ENCODE results near the gene MAST4.

Gene MAST4

GRCh38 chr5:67003935-67004729 lies 407.9 kb downstream of the MAST4 start:
- DNase-seq: peak; percentile 82

- DNase-seq: no peak
Observed at GRCh38 chr5:67004730-67005350, 408.6 kb downstream of the MAST4 start.

DNA sequence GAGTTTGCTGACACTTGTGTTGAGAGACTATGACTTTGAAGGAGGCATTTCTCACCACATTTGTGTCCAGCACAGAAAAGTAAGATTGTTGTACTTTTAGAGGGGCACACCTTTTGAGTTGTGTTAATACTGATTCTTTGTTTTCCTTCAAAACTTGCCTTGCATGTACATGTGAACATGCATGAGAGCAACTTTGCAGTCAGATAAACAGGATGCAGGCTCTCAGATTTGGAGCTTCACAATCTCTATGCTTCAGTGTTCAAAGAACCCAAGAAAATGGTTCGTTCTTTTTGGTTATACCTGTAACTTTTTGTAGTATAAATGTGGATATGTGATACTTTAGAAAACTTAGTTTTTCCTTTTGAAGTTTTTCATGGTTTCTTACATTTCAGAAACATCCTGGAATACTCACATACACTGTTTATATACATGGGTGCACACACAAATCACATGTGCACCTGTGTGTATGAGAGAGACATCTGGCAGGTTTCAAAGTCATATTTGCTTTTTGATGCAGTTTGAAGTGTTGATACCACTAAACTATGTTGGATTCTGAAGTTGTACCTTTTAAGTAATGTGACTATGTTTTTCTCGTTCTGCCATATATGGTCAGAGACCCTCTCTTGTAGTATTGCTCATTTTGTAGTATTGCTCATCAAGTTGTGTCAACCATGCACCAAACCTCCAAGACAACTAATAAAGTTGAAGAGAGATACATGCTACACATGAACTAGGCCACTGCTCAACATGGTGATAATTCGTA lies 409.7 kb downstream of the MAST4 start:
- DNase-seq: no peak

DNA sequence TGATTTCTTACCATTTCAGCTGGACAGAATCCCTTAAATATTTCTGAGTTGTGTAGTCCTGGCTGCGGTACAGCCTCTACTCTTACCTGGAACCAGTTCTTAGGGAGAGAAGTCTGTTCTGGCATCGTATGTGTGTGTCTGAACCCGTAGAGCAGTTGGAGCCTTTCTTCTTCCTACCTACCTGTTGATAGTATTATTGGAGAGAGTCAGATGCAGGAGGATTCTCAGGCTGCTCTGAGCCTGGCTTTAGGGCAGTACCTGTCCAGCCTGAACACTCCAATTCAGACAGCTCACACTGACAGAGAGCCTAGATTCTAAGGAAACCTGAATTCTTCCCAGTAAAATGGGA lies 410.3 kb downstream of the MAST4 start:
- DNase-seq: no peak

DNA sequence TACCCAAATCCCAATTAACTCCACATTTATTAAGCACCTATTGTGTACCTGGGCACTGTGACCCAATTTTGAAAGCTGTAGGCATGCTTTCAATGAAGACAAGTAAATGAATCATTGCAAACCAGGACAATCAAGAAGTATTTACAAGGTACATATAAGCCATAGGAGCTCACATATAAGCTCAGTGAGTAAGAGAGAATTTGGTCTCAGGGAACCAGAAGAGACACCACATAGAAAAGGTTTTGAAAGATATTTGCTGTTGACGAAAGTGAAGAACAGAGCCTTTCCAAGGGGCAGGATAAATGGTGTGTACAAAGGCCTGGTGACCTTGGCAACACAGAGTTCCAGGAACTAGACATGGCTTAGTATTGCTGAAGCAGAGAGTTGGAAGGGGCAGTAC lies 412.8 kb downstream of the MAST4 start:
- DNase-seq: no peak

DNA sequence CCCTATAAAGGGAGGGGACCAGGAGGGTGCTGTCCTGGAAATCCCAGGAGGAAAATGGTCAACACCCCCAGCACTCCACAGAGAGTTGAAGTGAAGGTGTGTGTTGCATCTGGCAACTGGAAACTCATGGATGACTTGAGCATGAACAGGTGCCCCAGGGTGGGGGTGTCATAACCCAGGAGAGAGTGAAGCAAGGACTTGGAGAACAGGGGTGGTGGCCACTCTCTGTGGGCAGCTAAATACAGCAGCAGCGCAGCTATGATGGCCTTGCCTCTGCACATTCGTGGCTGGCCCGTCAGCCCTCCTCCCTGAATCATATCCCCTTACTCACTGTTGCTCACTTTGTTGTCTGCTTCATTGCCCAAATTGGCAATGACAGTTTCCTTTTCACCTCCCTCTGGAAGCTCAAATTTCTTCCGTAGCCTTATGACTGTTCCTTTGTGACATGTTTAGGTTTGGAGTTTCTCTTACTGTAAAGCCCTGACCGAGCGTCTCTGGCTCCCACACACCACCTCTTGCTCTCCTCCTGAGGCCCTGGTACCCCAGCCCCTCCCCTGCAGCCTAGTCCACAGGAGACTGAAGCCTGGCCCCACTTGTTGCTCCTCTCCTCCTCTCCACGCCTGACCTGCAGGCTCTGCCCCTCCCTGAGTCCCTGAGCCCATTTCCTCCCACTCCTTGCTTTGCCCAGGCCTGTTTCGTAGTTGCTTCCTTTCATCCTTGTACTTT lies 414.7 kb downstream of the MAST4 start:
- no peak for DNase-seq

- no peak for DNase-seq
Observed at GRCh38 chr5:67011422-67011821, 415.2 kb downstream of the MAST4 start.

DNA sequence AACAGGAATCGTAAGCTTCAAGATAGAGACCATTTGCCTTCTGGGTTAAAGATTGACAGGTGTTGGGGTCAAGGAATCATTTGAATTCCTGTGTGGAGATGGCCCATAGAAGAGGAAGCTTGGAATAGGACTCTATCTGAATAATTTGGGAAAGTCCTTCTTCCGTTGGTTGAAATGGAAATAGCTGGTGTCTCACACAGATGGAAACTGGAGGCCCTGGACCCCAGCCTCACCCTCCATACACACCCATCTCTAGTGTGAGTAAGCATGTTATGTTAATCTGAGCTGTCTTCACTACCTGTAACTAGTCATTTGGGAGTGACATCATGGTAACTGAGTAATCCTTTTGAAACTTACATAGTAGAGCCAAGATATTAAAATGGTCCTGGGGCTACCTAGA lies 416.0 kb downstream of the MAST4 start:
- DNase-seq: no peak

DNA sequence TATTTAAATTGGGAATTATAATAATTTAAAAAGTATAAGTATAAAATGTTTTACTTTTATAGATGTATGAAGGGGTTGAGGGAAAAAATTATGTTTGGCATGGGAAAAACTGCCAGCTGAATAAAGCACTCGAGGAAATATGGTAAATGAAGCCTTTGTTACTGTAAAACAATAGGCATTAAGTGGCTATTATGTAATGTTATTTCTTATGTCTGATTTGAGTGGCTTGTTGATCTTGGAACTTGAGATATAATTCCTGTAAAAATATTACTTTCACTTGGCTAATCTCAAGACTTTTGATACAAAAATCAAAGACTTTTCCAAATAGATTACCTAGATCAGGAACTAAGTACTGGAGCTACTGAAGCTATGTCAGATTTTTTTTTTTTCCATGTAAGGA lies 417.5 kb downstream of the MAST4 start:
- DNase-seq: no peak

DNA sequence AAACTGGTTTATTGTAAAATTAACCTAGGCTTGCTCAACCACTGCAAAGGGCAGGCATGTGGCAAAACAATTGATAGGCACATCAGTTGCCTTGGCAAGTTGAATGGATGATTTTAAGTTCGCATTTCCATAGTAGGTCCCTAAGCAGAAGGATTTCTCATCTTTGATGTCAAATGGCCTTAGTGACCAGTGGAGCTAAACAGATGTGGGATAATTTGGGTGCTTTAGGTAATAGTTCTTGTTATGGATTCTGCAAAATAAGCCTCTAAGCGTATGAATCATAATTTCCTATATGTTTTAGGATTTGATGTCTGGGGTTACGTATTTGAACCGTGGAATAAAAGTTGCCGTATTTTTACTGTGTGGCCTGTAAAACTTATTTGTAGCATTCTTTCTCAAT lies 418.0 kb downstream of the MAST4 start:
- DNase-seq: no peak

GRCh38 chr5:67014957-67015400 lies 418.8 kb downstream of the MAST4 start:
- no peak for DNase-seq

- peak; percentile 95 for DNase-seq
Observed at GRCh38 chr5:67015541-67016191, 419.5 kb downstream of the MAST4 start.

DNA sequence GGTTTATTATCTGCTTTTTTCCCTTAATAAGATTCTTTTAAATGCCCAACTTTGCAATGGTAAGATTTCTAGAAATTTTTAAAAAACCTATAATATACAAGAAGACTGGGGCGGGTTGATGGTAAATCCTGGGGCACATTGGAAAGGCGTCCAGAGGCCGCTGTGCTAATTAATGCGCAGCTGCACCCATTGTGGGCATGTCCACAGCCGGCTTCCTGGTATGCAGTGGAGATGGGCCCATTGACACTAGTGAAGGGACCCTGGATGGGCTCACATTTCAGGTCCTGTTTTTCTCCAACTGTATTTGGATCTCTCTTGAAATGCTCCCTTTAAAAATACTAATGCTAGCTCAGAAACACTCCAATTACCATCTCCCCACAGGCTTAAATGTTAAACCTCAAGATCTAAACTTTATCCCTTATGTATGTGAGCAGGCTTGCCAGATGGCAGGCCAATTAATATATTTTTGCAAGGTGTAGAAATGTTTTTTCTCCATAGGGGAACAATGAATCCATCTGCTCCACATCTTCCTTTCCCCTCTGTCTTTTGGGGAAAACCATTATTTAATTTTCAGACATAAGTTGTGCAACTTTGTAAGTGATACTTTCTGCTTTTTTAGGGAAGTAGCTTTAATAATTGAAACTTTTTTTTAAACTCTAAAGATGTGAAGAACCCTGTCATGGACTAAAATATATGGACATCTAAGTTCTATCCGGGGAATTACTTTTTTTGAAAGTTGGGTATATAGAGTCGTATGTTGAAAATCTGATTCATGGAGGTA lies 423.1 kb downstream of the MAST4 start:
- DNase-seq: no peak

GRCh38 chr5:67020096-67020615 lies 424.0 kb downstream of the MAST4 start:
- DNase-seq: no peak

- DNase-seq: no peak
Observed at GRCh38 chr5:67021031-67021430, 424.8 kb downstream of the MAST4 start.

DNA sequence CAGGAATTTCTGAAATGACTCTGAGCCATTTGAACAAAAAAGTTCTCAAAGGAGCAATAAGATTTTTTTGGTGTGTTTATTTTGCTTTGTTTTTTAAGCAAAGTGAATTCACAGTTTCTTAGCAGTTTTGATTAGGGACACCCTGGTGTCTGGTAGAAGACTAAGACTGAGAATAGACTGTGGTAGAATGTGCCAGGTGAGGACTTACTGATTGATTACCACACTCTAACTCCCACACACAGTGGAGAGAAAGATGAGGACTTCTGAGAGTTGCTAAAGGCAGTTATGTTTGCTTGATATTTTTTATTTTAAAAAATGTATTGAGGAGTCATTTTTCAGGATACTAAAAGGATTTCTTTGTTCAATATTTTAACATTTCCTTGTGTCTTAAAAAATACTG lies 425.3 kb downstream of the MAST4 start:
- no peak for DNase-seq

GRCh38 chr5:67021962-67022361 lies 425.8 kb downstream of the MAST4 start:
- no peak for DNase-seq

- DNase-seq: no peak
Observed at GRCh38 chr5:67025457-67025856, 429.3 kb downstream of the MAST4 start.

GRCh38 chr5:67026278-67026677 lies 430.1 kb downstream of the MAST4 start:
- DNase-seq: no peak

DNA sequence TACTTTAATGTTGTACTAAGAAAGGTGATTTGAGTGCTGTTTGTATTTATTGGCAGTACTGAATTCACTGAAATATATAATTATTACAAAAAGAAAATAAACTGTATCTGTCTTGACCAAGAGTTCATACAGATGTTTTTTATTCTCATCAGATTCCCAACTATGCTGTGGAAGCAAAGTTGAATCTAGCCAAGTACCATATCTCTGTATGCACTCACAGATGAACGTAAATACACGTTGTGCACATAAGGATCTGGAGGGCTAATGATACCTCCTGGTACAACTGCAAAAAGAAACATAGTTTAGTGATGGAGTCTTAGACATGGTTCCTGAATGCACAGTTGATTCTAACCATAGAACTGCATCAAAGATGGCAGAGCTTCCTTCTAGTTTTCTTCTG lies 431.0 kb downstream of the MAST4 start:
- DNase-seq: no peak

- no peak for DNase-seq
Observed at GRCh38 chr5:67028371-67028770, 432.2 kb downstream of the MAST4 start.

GRCh38 chr5:67028941-67029340 lies 432.7 kb downstream of the MAST4 start:
- no peak for DNase-seq
